ENCODE measurements around the gene PIGV.

PIGV gene

GRCh38 chr1:26761217-26761616 lies 26.5 kb upstream of the PIGV start:
- Histone ChIP-seq H3K4me1 (ENCODE audit: control insufficient read depth, insufficient read depth, low read length) (no peaks in the 10 kb centered on the region), H3K9me3 (ENCODE audit: control insufficient read depth, insufficient read depth, low read depth, low read length) (no peaks in the 10 kb centered on the region), H3K27ac (ENCODE audit: extremely low read depth, low read depth, low read length) (no peak overlapping the region), H3K4me3 (ENCODE audit: low read depth, low read length) (no peak overlapping the region), H3K36me3 (ENCODE audit: control insufficient read depth in 2 of 2, insufficient read depth in 1 of 2, low read length in 2 of 2) (peaks cover 52 to 93% of the 10 kb centered on the region in 2 experiments)
- TF ChIP-seq CTCF (tag by site-specific recombination; IDR thresholded peaks at IDR 0.05) (0 out of 2 replicates have a peak, but pooled peaks have one; percentile 10), ZNF324 (tag by site-specific recombination; IDR thresholded peaks at IDR 0.05) (no peak)
- ChIA-PET CTCF (interaction anchor here (0.6 to 1.9 kb wide), 4 partner anchors 10 to 113 kb away, joined by 3 to 4 read pairs (median 3); no protein-coding TSS in a partner anchor), POLR2A (interaction anchor here (0.6 kb wide), 1 partner anchor 16 kb away, joined by 5 read pairs; no protein-coding TSS in a partner anchor)

- Histone ChIP-seq H3K27ac (ENCODE audit: extremely low read depth, low read depth, low read length) (no peak overlapping the region), H3K4me3 (ENCODE audit: low read depth, low read length) (no peak overlapping the region), H3K36me3 (ENCODE audit: control insufficient read depth in 2 of 2, insufficient read depth in 1 of 2, low read length in 2 of 2) (peaks cover 32 to 98% of the 10 kb centered on the region in 2 experiments), H3K4me1 (ENCODE audit: control insufficient read depth, insufficient read depth, low read length) (no peaks in the 10 kb centered on the region), H3K9me3 (ENCODE audit: control insufficient read depth, insufficient read depth, low read depth, low read length) (no peaks in the 10 kb centered on the region)
- TF ChIP-seq ZNF157 (tag by site-specific recombination; IDR thresholded peaks at IDR 0.05) (no peak), ZNF473 (tag by site-specific recombination; IDR thresholded peaks at IDR 0.05) (no peak), ZNF37A (tag by site-specific recombination; IDR thresholded peaks at IDR 0.05) (no peak), ZNF843 (tag by site-specific recombination; IDR thresholded peaks at IDR 0.05) (no peak), ZNF146 (tag by site-specific recombination; IDR thresholded peaks at IDR 0.05) (no peak), EGR2 (tag by site-specific recombination; IDR thresholded peaks at IDR 0.05; ENCODE audit: low read depth) (peak; percentile 63), ZFHX2 (tag by site-specific recombination; conservative IDR thresholded peaks at IDR 0.05) (peak; percentile 55; the same call in 1 of the 2 replicates), ZNF529 (tag by site-specific recombination; IDR thresholded peaks at IDR 0.05; ENCODE audit: insufficient replicate concordance) (no peak), PRDM1 (tag by site-specific recombination; IDR thresholded peaks at IDR 0.05) (no peak), ZNF24 (tag by site-specific recombination; IDR thresholded peaks at IDR 0.05) (no peak), ZNF311 (tag by site-specific recombination; IDR thresholded peaks at IDR 0.05; ENCODE audit: borderline replicate concordance) (no peak), ZBTB17 (tag by site-specific recombination; IDR thresholded peaks at IDR 0.05) (no peak), SP7 (tag by site-specific recombination; IDR thresholded peaks at IDR 0.05) (no peak), GLIS2 (tag by site-specific recombination; IDR thresholded peaks at IDR 0.05) (no peak)
- ChIA-PET POLR2A (no interaction called here), CTCF (interaction anchor here (0.6 to 1.2 kb wide), 2 partner anchors 26 to 165 kb away, joined by 3 to 4 read pairs; no protein-coding TSS in a partner anchor)
Observed at GRCh38 chr1:26767714-26768113, 20.0 kb upstream of the PIGV start.

GRCh38 chr1:26768755-26769154 lies 19.0 kb upstream of the PIGV start:
- Histone ChIP-seq H3K9me3 (ENCODE audit: control insufficient read depth, insufficient read depth, low read depth, low read length) (no peaks in the 10 kb centered on the region), H3K27ac (ENCODE audit: extremely low read depth, low read depth, low read length) (no peak overlapping the region), H3K4me3 (ENCODE audit: low read depth, low read length) (no peak overlapping the region), H3K36me3 (ENCODE audit: control insufficient read depth in 2 of 2, insufficient read depth in 1 of 2, low read length in 2 of 2) (peaks cover 26 to 99% of the 10 kb centered on the region in 2 experiments), H3K4me1 (ENCODE audit: control insufficient read depth, insufficient read depth, low read length) (no peaks in the 10 kb centered on the region)
- POLR2A ChIA-PET, result interaction anchor here (1.1 kb wide), 1 partner anchor 70 kb away, joined by 3 read pairs; no protein-coding TSS in a partner anchor
- no peak for TF ChIP-seq ZNF639 (tag by site-specific recombination; IDR thresholded peaks at IDR 0.05)
- TF ChIP-seq ZBTB1 (tag by site-specific recombination; IDR thresholded peaks at IDR 0.05), result no peak
- TF ChIP-seq ZFP41 (tag by site-specific recombination; IDR thresholded peaks at IDR 0.05; ENCODE audit: borderline replicate concordance), result no peak
- no peak for TF ChIP-seq SCRT2 (tag by site-specific recombination; IDR thresholded peaks at IDR 0.05)
- no peak for TF ChIP-seq ZNF549 (tag by site-specific recombination; IDR thresholded peaks at IDR 0.05)
- no peak for TF ChIP-seq ZNF114 (tag by site-specific recombination; IDR thresholded peaks at IDR 0.05)
- no peak for TF ChIP-seq ZNF423 (tag by site-specific recombination; IDR thresholded peaks at IDR 0.05)
- no peak for TF ChIP-seq ZSCAN30 (tag by site-specific recombination; IDR thresholded peaks at IDR 0.05)
- TF ChIP-seq ZNF169 (tag by site-specific recombination; IDR thresholded peaks at IDR 0.05), result no peak
- 0 out of 2 replicates have a peak, but pooled peaks have one; percentile 32 for TF ChIP-seq PRDM1 (tag by site-specific recombination; IDR thresholded peaks at IDR 0.05)
- peak; percentile 34; the same call in 1 of the 2 replicates for TF ChIP-seq ZBTB11 (tag by site-specific recombination; conservative IDR thresholded peaks at IDR 0.05; ENCODE audit: low read depth)
- CTCF ChIA-PET, result interaction anchor here (0.8 to 1.0 kb wide), 2 partner anchors 13 to 70 kb away, joined by 3 read pairs; no protein-coding TSS in a partner anchor
